NCI-H1417 treated with DMSO at 0.1 percent for 48 hours (cell line): Measurements from ENCODE around the gene LIPF.
"Not testable (repeated sequence)": the region's sequence is repeated elsewhere in the genome, so short reads cannot be mapped to it uniquely, and the experiment has no call there.

Source experiments
- DNase-seq: peaks from one replicate; lab custom pipeline; 2025; lab: John Stamatoyannopoulos, UW

Gene LIPF, protein sequence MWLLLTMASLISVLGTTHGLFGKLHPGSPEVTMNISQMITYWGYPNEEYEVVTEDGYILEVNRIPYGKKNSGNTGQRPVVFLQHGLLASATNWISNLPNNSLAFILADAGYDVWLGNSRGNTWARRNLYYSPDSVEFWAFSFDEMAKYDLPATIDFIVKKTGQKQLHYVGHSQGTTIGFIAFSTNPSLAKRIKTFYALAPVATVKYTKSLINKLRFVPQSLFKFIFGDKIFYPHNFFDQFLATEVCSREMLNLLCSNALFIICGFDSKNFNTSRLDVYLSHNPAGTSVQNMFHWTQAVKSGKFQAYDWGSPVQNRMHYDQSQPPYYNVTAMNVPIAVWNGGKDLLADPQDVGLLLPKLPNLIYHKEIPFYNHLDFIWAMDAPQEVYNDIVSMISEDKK

DNA sequence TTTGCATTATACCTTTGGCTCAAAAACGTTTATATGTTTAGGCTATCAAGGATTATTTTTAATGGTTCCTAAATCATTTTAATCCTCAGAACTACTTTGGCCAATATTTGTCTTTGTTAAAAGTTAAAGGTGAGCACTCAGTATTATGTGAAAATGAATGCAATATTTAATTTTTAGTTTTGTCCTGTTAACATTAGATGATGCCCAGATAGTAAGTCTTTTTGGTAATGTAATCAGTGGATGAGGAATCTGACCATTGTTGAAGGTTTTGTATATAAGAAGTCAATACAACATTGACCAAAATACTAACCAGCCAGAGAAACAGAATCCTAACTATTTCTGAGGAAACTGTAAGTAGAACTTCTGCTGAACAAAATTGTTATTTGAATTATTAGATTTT, at the start of gene LIPF:
LIPF (plus strand) TSS at position 301 of the 400 bp plus-strand sequence. CDS start 2,856 bp downstream, outside the sequence.
- no peak for DNase-seq

DNA sequence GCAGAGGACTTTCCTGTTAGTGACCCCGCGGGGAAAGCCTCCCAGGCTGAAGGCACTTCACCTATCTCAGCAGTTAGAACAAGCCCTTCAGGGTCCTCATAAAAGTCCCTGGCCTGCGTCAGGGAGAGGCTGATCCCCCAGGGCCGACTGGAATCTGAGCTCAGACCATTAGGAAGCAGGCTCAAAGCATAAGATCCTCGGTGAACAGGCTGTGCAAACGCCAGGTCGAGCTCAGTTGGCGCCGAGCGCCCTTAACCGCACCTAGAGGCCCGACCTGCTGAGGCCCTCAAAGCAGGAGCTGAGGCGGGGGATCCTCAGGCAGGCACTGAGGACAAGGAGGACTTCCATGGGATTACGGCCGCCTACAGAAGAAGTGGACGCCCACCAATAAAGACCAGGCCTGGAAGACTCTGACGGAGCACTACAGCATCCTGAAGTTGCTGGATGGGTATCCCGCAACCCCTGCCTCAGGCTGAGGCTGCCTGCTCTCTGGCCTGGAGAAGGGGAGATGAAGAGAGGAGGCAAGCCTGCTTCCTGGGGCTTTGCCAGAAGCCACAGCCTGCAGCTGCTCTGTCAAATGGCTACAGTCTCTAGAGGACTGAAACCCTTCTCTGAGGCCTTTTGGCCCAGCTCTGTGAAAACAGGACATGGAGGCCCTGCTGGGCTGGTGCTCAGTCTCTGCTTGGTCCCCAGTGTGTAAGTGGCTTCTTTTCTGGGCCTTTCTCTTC, 47.8 kb upstream of the LIPF start:
- DNase-seq = no peak

DNA sequence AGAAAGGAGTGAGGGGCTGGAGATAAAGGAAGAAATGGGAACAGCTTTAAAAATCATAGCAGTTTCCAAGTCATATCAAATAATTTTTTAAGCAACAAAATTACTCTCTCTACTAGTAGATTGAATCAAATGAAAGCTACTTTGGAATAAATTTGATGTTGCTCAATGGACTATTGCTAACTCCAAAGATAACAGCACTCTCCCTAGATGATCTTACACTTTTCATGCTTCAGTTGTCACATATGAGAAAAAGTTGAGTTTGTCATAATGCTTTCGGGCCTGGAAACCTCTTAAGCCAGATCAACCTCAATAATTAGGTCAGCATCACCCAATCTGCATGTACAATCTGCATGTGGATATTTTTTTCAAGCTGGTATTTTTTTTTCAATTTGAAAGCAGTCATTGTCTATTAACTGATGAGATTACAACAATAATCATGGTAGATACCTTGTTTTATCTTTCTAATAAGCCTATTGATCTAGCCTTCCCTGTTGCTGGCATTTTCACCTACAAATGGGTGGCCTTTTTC, 46.4 kb upstream of the LIPF start:
- DNase-seq = no peak

DNA sequence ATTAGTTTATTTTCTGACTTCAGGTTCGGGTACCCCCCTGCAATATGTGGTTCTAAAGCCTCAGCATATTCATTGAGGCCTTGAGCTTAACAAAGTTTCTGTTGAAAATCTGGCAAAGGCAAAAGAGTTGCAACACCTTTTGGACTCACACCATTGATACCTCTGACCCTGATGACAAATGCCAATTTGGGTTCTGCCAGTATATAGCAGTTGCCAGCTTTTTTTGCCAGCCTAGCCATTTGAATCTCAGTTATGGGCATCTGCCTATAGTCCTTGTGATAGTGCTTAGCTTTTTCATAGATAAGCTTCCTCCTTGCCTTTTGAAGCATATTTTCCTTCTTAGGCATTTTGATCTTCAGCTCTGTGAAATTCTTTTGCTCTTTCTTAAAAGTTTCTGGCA, 45.7 kb upstream of the LIPF start:
- DNase-seq = no peak

DNA sequence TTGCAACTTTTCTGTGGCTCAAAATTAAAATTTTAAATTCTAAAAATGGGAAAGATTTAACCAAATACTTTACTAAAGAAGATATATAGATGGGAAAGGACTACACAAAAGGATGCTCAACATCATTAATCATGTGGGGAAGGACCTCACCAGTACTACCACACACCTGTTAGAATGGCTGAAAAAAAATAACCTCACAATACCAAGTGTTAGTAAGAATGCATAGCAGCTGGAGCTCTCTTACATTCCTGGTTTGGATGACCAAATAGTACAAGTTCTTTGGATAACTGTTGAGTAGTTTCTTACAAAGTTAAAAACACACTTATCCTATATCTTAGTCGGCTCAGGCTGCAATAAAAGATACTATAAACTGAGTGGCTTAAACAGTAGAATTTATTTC, 43.8 kb upstream of the LIPF start:
- no peak for DNase-seq

DNA sequence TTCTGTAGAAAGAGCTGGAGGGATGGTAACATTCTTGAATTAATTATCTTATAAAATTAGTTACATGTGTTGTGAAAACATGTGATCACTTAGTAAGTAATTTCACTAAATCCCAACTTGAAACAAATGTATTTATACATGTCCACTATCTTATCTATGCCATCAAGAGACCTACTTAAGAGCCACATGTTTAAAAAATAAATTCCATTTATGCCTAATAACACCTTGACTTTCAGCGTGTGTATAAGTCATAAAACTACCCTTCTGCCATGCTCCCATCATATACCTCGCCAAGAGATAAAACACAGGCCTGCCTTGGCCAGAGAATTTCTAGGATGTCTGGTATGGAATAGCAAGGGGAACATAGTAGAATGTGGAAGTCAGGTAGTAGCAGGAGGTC, 40.4 kb upstream of the LIPF start:
- no peak for DNase-seq

DNA sequence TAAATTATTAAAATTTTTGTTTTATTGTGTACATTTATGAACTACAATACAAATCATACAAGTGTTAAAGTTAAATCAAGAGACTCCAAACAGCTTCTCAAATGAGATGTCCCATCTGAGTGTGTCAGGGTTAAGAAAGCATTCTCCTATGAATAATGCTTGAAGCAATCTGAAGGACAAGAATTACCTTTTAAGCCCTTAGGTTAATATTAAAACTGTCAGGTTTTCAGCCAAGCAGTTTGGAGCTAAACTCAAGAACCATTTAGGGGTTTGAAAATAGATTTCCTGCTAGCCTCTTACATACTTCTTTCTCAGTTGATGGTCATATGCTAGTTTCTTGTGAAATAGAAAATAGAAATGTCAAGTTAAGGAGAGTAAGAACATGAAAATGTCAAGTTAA, 39.4 kb upstream of the LIPF start:
- DNase-seq = no peak

DNA sequence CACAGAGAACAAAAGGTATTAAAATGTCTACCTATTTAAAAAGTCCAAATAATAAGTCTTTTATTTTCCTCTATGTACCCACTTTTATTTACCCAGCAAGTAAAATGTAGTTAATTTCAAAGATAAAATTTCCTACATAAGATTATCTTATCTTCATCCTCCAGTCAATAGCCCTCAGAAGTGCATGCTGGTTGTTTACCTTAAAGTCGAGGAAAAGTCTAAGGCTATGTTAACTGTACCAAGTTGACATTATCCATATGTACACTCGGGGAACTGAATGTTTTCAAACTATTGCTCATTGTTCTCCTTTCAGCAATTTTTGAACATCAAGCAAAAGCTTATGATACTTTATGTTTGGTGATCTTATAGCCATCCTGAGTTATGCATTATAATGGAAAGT, 24.1 kb upstream of the LIPF start:
- no peak for DNase-seq

DNA sequence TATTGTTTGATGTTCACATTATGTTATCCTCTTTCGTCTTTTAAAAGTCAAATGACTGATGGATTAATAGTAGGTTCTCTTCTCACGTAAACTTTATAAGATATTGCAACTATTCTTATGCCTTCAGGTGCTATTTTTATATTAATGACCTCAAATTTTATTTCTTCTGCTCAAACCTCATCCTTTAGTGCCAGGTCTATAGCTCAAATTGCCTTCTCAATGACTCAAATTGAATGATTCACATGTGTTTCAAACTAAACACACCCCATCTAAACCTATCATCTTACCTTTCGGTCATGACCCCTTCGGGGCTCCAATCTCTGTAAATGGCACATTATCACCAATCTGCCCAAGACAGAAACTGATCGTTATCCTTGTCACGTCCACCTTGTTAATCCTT, 22.0 kb upstream of the LIPF start:
- DNase-seq = no peak

DNA sequence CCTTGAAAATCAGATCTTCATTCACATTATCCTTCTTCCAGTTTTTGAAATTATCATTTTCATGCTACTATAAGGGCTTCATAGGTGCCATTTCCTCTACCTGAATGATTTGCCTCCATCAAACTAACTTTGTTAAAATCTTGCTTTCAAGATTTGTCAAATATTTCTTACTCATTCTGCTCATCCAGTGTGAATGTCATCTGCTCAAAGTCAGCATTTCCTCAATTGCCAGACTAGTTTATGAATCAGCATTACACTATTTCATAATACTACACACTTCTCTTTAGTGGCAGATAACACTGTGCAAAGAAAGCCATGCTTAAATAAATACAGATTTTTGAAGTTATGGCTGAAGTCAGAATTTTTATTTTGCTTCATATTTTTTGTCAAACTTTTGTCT, 21.3 kb upstream of the LIPF start:
- DNase-seq = no peak

DNA sequence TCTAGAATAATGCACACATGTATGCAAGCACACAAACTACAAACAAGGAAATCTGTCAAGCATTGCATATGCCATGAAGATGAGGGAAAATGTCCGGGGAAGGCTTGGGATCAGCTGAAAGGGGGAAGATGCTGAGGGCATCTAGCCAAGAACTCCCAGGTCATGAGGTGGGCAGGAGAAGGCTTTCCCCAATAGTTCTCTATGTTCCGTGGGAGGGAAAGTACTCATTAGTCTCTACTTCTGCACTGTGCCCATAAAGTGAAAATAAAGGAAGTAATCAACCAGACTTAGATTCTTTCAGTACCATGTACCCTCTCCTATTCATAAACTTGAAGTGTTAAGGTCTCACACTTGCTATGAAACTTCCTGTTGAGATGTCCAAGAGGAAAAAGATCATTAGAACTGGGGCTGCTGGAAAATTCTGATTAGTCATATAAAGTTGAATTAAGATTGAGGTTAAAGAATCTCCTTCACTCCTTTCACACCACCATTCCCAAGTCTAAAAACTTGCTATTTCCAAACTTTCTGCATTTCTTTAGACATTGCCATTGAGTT, 17.1 kb upstream of the LIPF start:
- DNase-seq = no peak

DNA sequence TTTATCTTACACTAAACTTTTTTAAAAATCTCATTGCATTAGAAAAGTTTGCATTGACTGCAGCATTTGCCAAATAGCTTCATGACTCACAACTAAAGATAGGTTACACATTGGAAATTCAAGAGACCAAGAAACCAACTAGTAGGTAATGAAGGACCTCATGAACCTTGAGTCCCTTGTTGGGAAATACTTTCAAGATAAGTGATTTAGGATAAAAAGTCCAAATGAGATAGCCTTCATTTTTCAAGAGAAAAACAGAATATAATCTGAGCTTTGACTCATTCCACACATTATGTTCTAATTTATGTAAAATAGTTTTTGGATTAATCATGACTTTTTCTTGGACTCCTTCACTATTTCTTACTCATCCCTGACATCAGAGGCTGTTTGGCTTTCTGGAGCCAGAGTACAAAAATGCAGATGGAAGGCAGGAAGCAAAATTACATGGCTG, 13.1 kb upstream of the LIPF start:
- no peak for DNase-seq

DNA sequence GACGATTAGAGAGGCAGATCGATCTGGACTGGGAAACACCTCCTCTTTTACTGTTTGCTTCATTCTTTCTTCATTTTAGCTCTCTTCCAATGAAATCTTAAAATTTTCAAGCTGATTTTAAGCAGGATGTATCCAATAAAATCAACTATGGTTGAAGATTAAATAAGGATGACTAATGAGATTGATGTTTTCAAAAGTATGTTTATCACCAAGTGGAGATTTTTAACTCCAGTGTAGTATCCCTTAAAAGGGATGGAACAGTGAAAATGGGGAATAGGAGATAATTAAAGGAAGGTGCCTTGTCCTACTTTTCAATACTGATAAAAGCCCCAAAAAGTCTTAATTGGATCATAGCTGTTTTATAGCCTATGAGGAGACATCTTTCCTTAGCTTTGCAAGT, 11.6 kb upstream of the LIPF start:
- no peak for DNase-seq

DNA sequence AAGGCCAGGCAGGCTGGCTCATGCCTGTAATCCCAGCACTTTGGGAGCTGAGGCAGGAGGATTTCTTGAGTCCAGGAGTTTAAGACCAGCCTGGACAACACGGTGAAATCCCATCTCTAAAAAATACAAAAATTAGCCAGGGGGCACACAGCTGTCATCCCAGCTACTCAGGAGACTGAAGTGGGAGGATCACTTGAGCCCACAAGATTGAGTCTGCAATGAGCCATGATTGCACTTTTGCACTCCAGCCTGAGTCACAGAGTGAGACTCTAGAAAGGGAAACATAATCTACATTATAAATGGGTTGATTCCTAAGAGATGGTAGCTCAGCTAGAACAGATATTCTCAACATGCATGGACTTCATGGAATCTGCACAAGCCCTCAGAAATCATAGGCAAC, 6.3 kb upstream of the LIPF start:
- no peak for DNase-seq

DNA sequence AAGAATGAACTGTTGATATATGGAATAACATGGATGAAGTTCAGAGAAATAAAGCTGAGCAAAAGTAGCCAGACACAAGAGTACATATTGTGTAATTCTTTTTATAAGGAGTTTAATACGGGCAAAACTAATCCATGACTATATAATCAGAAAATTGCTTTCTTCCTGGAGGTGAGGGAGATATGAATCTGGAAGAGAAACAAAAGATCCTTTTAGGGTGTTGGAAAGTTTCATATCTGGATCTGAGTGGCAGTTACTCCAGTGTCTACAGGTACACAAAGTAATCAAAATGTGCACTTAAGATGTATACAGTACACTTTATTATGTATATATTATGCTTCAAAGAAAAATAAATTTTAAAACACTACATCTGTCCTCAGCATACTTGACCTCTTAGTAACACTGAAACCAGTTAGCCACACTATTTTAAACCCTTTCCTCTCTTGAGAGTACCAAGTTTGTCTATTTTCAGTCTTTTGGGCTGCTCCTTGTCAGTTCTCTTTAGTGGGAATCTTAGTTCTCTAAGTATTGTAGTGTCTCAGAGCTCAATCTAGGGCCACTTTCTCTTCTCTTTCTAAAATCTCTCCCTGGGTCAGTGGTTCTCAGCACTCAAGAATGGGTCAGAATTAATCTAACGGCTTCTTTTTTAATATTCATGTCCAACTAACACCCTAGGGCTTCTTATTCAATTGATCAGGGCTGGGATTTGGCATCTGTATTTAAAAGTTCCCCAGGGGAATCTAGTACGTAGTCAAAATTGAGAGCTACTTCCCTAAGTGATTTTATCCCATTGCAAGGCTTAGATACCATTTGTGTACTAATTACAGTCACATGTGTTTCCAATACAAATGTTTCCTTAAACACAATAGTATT, 4.3 kb upstream of the LIPF start:
- no peak for DNase-seq

DNA sequence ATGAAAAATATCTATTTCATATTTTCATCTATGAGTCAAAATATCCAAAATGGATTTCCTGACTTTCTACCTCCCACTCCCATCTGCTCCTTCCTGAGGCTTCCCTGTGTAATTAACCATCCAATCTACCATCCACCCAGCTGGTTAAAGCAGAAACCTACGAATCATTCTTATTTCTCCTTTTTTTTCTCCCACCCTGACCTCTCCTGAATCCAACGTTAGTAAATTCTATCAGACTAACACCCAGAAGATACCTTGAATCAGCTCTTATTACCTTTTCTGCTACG, 3.7 kb upstream of the LIPF start:
- DNase-seq = no peak

DNA sequence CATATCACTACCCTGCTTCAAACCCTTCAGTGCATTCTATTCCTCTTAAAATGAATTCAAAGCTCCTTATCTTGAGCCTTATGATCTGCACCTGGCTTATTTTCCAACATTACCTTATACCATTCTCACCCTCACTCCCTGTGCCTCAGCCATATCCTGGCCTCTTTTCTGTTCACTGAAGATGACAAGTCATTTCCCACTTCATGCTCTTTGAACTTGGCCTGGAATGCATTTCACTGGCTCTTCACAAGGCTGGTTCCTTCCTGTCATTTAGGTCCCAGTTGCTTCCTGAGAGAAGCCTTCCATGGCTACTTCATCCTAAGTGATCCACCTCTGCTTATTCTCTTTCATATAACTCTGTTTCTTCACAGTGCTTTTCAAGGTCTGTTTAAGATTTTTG, 3.2 kb upstream of the LIPF start:
- no peak for DNase-seq

DNA sequence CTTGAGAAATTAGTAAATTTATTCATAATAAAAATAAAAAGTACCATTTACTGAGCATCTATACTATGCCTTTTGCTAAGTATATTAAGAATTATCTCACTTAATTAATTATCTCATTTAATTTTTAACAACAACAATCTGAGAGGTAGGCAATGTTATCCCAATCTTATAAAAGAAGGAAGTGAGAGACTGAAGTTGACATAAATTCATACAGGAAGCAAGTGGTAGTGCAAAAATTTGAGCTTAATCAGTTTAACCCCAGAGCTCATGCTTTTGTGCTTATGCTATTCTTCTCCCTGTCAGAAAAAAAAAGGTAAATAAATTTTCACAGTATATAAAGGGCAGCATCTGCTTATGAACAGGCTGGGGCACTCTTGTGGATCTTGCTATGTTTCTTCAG, 2.7 kb upstream of the LIPF start:
- no peak for DNase-seq

DNA sequence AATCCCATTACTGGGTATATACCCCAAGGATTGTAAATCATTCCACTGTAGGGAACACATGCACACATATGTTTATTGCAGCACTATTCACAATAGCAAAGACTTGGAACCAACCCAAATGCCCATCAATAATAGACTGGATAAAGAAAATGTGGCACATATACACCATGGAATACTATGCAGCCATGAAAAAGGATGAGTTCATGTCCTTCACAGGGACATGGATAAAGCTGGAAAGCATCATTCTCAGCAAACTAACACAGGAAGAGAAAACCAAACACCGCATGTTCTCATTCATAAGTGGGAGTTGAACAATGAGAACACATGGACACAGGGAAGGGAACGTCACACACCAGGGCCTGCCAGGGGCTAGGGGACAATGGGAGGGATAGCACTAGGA, 1.1 kb upstream of the LIPF start:
- DNase-seq = not testable (repeated sequence)

DNA sequence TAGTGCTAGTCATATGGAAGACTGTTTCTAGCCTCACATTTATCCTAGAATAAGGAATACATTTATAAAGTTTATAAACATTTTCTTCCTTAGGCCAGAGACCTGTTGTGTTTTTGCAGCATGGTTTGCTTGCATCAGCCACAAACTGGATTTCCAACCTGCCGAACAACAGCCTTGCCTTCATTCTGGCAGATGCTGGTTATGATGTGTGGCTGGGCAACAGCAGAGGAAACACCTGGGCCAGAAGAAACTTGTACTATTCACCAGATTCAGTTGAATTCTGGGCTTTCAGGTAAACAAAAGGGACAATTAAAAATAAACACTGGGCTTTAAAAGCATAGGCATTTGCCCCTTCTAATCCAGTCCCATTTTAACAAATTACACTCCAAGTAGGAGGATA, 4.2 kb downstream of the LIPF start:
- no peak for DNase-seq

DNA sequence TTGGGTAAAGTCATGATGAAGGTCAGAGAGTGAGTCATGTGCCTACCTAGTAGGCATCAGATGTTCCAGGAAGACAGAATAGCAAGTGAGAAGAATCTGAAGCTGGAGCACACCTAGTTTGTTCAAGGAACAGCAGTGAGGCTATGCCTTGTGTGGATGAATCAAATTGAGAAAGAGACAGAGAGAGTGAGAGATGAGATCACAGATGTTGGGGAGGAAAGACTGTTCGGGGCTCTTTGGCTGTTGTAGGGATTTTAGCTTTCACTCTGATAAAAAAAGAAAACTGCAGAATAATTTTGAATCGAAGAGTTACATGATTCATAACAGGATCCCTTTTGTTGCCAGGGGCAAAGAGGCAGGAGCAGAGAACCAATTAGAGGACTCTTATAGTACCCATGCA, 6.3 kb downstream of the LIPF start:
- DNase-seq = no peak

DNA sequence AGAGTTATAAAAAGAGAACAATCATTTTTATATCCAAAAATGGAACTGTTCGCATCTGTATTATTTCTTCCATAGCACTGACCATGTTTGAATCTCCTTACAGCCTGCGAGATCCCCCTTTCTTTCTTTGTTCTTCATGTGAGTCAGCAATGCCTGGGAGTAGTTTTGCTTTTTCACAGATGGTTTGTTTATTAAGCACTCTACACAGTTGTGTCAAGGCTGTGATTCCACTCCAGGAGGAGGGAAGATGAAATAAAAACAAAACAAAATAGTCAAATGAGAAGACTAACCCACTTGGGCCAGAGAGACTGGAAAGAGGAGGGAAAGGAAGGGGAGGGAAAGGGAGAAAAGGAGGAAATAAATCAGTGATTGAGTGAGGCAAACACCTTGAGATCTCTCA, 7.8 kb downstream of the LIPF start:
- no peak for DNase-seq
